Stimulated activated CD8-positive, alpha-beta memory T cell treated with anti-CD3 and anti-CD28 coated beads, Interleukin-7, amount 100 ng/mL, for 4 hours (primary cell): ENCODE measurements around the gene COX20.
"Not testable (repeated sequence)": the region's sequence is repeated elsewhere in the genome, so short reads cannot be mapped to it uniquely, and the experiment has no call there.

Source experiments
- DNase-seq, 2 donors: peaks; one replicate each; pipeline ENCODE4 v3.0.0-alpha.2; 2020; ENCODE audit warnings: low read depth in 2 of 2

COX20 gene, protein sequence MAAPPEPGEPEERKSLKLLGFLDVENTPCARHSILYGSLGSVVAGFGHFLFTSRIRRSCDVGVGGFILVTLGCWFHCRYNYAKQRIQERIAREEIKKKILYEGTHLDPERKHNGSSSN

DNA sequence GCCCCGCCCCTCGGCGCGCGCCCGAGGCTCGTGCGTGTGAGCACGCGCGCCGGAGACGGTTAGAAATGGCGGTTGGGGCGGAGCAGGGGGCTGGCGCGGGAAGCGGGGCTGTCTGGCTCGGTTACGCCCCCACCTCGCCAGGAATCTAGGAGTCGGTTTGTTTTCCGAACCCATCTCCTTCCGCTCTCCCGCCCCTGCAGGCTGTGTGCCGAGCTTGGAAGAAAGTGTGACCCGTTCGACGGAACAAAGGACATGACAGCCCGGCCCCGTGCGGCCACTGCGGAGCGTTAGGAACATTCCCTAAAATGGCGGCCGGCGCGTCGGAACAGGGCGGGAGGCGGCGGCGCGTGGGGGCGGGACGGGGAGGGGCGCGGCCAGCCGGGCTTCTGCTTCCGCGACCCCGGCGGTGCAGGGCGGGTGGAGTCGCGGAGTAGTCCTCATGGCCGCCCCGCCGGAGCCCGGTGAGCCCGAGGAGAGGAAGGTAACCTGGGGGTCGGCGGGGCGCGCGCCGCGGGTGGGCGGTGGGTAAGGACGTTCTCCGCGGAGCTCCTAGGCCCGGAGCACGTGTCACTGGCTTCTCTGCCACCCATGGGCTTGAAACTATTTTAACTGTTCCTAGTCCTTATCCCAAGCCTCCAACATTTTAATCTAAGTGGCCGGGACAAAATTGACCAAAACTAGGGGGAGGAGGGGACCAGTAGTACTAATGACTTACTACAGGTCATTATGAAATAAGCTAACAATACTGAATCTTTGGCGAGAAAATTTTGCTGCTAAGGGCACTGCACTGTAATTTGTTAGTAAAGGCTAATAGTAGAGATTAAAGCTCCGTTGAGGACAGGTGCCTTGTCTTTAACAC lies at the start of gene COX20:
Gene COX20 (plus strand): TSS at position 383 of the 859 bp plus-strand sequence. CDS start 57 bp downstream, at position 440.
- peak; percentile 75 to 89 for DNase-seq

DNA sequence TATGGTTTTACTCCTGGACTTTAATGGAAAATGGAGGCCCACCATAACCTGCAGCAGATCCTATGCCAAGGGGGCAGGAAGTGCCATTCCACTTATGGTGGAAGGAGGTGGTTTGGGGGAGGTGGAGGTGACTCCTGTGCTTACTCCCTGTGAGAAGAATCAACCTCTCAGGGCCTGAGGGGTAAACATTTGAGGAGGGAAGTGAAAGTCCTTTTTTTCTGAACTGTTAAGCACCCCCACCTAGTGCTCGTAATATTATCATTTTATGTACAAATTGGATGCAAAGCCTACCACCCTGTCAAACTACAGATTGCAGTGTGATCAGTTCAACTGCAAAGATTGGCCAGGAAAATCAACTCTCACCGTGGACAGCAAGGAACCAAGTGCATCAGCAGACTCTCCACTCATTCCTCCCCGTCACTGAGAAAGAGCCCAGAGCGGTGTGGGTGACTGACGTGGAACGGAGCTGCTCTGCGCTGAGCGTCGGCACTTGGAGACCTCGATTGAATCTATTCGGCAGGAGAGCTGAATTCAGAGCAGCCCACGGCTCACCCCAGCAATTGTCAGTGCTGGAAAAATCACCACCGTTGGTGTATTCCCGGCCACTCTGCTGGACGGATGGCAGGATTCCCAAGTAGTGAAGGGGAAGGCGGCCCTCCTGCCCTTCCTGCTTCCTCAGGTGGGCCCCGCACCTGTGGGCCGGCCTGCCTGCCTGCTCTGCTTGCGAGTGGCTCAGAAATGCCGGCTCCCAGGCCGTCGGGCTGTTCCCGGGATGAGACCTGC lies 46.8 kb upstream of the COX20 start:
- DNase-seq = no peak

DNA sequence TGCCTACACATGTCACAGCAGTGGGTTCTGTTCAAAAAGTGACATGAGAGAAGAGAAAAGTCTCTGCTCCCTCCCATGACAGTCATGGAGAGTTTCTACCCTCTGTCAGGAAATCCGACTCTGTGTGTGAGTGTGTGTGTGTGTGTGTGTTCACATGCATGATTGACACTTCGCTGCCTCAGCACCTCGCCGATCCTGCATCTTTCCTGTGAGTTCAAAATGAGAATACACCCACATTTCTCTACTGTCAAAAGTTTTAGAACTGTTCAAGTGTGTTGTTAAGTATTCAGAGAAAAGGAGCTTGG lies 46.2 kb upstream of the COX20 start:
- no peak for DNase-seq

DNA sequence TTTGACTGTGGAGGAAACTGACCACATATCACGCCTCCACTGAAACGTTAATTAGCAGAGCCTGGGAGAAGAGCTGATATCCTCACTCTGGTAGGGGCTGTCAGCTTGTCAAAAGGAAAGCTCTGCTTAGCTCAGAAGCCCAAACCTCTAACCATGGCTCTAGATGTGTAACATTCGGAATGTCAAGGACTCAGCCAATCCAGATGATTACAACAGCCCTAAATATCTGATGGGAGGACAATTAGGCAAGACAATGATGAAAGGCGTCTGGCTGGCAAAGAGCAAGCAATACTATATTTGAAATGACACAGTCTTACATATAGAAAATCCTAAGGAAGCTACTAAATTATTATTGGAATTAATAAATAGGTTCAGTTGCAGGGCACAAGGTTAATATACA lies 45.7 kb upstream of the COX20 start:
- no peak for DNase-seq

DNA sequence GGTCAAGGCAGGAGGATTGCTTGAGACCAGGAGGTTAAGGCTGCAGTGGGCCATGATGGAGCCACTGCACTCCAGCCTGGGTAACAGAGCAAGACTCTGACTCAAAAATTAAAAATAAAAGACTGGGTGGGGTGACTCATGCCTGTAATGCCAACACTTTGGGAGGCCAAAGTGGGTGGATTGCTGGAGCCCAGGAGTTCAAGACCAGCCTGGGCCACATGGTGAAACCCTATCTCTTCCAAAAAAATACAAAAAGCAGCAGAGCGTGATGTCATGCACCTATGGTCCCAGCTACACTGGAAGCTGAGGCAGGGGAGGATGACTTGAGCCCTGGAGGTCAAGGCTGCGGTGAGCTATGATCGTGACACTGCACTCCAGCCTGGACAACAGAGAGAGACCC lies 44.4 kb upstream of the COX20 start:
- DNase-seq = no peak

DNA sequence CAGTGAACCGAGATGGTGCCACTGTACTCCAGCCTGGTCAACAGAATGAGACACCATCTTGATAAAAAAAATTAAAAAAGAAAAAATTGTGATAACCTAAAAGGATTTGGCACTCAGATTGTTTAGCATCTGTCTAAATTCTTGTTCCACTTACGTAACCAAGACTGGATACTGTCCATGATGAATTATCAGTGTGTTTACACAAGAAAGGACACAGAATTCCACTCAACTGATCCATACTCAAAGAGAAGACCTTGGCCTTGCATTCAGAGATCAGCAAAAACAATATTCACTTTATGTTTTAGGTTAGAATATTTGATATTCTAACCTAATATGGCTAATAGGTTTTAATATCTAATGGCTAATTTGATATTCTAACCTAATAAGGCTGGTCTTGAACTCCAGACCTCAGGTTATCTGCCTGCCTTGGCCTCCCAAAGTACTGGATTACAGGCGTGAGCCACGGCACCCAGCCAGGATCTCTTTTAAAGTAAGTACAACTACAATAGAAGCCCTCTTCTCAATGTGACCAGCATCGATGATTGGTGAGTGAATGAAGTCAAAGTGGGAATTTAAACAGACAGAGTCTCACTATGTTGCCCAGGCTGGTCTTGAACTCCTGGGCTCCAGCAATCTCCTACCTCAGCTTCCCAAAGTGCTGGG lies 43.1 kb upstream of the COX20 start:
- DNase-seq = no peak

DNA sequence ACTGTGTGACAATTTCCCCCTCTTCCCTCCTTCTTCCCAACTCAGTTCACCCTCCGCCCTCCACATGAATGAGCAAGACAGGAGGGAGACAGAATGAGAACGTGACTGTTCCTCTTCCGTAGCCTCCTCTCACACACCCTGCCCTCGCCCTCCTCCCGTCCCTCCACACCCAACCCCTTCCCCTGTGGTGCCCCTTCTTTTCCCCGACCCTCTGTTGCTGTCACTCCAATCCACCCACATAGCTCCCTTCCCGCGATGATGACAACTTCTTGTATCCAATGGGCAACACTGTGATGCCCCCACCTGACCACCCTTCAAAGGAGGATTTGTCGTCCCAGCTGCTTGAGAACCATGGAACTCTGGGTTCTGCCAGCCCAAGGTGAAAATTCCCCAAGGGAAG lies 41.4 kb upstream of the COX20 start:
- DNase-seq = no peak

DNA sequence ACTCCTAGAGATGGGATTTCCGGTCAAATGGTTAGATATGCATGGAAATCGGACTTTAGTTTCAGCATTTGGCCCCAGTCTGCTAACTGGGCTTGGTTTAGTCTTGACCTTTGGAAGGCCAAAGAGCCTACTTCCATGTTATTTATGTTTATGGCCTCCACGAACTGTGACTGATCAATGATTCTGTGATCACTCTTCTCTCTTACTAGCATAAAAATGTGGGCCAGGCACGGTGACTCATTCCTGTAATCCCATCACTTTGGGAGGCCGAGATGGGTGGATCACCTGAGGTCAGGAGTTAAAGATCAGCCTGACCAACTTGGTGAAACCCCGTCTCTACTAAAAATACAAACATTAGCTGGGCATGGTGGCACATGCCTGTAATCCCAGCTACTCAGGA lies 40.9 kb upstream of the COX20 start:
- not testable (repeated sequence) for DNase-seq

DNA sequence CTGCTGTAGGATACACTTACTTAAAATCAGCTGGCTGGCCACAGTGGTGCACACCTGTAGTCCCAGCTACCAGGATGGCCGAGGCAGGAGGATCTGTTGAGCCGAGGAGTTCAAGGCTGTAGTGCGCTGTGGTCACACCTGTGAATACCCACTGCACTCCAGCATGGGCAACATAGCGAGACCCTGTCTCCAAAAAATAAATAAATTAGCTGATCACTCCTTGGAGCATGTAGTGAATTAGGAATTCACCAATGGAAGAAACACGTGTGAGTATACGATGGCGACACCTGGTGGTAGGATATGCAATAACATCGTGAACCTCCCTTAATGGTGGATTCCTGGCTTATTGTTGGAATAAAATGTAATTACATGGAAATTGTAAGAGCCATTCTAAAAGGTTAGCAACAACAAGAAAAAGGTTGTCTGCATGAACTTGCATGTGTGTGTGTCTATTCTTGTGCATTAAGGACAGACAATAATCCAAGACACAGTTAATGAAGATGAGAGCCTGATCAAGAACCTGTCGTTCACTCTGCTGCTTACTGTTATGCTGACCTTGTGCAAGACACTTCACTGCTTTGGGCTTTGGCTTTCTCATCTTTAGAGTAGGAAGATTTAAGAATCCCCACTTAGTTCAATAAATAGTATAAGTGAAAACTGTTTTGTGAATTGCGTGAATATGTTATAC lies 38.6 kb upstream of the COX20 start:
- peak; percentile 7 to 24 for DNase-seq

DNA sequence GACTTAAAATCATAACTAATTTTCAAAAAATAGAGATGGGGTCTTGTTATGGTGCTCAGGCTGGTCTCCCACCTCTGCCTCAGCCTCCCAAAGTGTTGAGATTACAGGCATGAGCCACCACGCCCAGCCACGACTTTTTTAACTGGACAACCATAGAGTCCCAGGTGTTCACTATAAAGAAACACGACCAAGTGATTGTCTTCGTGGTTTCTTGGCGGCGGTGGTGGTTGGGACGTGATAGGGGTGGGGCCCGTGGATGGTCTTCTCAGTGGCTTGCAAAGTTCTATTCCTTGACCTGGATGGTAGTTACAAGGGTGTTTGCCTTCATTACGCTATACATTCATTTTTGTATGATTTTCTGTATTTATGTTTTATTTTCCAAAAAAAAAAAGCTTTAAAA lies 34.6 kb upstream of the COX20 start:
- no peak for DNase-seq

DNA sequence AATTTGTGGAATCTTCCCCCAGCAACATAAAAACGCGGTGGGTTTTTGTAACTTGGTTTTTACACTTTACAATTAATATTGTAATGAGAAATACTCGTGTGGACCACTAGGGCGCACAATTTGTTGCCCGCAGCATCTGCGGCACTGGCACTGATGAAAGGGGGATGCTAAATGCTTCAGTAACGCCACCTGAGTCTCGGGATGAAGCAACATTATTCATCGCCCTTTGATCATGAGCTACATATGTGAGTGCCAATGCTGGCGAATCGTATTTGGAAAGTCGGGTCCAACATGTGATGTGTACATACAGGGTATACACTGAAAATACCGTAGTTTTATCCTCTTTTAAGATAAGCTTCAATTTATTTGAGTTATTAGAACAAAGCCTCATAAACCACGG lies 34.2 kb upstream of the COX20 start:
- DNase-seq = peak; percentile 36 to 37

DNA sequence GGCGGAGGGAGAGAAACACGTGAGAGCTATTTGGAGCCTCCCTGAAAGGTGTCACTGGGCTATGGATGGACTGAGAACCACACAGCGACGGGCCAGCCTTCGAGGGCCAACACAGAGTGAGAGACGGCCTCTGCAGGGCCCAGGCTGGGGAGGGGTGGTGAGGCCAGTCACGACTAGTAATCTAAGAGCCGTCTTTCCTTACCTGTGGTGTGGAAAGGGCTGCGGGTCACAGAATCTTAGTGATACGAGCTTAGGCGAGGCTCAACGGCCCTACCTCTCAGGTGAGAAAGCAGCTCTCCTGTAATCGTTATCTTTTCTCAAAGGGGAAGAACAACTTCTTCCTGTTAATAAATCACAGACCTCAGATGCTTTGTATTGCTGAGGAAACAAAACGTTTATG lies 33.4 kb upstream of the COX20 start:
- no peak for DNase-seq

DNA sequence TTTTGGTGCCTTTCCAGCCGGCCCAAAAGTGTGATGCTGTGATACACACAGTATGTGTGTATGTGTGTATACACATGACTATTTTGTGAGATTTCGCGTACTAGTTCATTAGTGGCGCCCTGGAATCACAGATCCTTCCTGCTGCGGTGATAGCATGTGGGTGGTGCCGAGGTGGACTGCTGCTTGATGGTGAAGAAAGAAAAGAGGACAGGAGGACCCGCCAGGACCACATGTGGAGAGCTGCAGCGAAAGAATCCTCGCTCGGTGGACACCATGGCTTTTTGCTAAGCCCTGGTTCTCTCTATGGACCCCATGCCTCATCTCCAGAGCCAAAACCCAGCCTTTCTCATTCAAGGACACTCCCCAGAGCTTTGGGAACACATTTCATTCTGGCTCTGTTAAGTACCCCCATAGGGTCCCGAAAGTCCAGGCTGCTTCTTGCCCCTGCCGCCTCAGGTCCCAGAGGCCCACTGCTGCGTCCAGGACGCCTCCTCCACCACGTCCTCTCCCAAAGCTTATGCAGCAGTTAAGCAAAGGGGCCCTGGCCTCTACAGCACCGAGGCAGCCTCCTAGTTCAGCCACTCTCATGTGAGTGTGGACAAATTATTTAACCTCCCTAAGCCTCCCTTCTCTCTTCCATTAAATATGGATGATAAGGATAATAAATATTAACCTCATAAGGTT lies 32.8 kb upstream of the COX20 start:
- no peak for DNase-seq

DNA sequence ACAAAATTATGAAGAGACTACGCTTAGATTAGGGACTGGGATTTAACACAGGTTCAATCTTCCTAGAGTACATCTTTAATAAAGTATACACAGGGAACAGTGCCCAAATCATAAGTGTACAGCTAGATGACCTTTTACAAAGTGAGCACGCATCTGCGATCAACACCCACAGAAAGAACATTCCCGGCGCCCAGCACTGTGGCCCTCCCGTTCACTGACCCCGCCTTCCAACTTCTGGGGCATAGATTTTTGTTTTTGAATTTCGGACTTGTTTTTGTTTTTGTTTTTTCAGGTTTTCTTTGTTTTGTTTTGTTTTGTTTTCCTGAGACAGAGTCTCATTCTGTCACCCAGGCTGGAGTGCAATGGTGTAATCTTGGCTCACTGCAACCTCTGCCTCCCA lies 30.6 kb upstream of the COX20 start:
- DNase-seq = no peak

DNA sequence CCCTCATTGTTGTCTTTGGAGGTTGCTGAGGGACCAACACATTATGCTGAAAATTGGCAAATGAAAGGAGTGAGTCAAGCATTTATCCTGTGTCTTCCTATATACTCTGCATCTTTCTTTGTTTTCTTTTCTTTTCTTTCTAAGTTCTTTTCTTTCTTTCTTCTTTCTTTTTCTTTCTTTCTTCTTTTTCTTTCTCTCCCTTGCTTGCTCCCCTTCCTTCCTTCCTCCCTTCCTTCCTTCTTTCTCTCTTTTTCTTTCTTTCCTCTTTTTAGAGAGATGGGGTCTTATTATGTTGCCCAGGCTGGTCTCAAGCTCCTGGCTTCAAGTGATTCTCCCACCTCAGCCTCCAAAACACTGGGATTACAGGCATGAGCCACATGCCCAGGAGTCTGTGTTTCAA lies 28.3 kb upstream of the COX20 start:
- DNase-seq = no peak

DNA sequence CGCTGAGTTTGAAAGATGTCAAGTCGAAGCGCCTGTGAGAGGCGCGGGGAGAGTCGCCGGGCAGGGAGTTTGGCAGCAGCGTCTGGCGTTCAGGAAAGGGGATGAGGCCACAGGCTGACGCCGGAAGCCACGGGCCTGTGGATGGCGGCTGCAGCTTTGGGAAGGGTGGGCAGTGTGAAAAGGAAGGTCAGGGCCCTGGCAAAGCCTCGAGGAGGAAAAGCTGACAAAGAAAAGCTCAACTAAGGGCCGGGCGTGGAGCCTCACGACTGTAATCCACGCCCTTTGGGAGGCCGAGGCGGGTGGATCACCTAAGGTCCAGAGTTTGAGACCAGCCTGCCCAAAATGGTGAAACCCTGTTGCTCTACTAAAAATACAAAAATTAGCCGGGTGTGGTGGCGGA lies 25.2 kb upstream of the COX20 start:
- no peak for DNase-seq

DNA sequence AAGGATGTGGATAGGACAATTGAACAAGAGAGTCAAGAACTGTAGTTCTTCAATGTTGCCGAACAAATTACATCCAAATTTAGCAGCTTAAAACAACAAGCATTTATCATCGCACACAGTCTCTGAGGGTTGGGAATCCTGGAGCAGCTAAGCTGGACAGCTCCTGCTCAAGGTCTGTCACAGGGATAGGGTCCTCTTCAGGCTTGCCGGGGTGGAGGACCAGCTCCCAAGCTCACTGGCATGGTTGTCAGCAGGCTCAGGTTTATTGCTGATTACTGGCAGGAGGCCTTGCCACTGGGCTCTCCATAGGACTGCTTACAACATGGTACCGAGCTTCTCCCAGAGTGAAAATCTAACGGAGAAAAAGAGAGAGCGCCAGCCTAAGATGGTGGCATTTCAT lies 22.1 kb upstream of the COX20 start:
- DNase-seq = no peak

DNA sequence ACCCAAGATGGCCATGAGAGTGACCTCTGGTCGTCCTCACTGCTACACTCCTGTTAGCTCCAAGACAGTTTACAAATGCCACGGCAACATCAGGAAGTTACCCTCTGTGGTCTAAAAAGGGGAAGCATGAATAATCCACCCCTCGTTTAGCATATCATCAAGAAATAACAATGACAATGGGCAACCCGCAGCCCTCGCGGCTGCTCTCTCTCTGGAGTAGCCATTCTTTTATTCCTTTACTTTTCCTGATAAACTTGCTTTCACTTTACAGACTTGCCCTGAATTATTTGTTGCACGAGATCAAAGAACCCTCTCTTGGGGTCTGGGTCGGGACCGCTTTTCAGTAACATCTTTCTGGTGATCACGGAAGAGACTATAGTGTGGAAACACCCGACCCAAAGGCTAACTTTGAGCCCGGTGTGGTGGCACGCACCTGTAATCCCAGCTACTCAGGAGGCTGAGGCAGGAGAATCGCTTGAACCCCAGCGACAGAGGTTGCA lies 19.8 kb upstream of the COX20 start:
- no peak for DNase-seq

DNA sequence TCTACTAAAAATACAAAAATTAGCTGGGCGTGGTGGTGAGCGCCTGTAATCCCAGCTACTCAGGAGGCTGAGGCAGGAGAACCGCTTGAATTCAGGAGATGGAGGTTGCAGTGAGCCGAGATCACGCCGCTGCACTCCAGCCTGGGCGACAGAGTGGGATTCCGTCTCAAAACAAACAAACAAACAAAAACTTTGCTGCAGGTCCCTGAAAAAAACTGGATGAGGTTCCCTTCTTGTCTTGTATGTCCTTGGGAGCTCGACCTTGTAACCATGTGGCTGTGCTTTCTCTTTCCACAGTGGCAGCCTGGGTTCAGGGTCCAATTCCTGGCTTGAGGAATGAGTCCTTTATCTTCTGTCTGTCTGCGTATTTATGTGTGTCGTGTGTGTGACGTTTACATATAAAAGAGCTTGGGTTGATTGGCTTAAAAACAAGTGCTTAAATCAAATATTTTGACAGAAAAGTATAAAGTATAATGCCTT lies 18.0 kb upstream of the COX20 start:
- DNase-seq = no peak

DNA sequence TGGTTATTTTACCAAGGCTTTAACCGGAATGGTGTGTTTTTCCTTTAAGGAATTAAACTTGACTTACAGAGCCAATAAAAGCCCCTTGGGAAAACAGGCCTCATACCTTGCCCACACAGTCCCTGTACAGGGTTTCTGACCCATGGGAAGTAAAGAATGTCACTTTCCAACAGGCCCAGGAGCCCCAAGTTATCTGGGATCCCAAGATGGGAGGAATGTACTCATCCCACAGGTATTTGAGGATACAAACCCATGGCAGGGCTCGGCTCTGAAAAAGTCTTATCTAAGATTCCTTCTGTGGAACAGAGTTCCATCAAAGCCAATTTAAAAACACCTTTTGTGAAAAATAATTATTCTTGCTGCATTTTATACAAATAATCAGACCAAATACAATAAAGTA lies 15.3 kb upstream of the COX20 start:
- DNase-seq = no peak

DNA sequence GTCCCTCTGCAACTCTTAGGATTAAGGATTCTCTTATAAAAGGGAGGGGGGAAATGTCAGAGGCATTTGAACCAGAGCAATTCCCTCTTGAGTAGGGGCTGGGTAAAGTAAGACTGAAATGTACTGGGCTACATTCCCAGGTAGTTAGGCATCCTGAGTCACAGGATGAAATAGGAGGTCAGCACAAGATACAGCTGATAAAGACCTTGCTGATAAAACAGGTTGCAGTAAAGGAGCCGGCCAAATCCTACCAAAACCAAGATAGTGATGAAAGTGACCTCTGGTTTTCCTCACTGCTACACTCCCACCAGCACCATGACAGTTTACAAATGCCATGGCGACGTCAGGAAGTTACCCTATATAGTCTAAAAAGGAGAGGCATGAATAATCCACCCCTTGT lies 14.3 kb upstream of the COX20 start:
- no peak for DNase-seq
